HG03565 (cell line): ENCODE data around the gene FICD.

ENCODE experiments used
- ATAC-seq: cut with Tn5 transposase; IDR thresholded peaks from one replicate; pipeline ENCODE4 v1.9.1; 2021; ENCODE audit warnings: mild to moderate bottlenecking, moderate library complexity; ENCODE audit not compliant: unreplicated experiment

The FICD gene

GRCh38 chr12:108565146-108565545 is 50.1 kb downstream of the FICD start:
- ATAC-seq: no peak

- no peak for ATAC-seq
Observed at GRCh38 chr12:108565976-108566375, 50.9 kb downstream of the FICD start.

- no peak for ATAC-seq
Observed at GRCh38 chr12:108566452-108566851, 51.4 kb downstream of the FICD start.

- ATAC-seq: no peak
Observed at GRCh38 chr12:108567406-108568337, 52.6 kb downstream of the FICD start.

GRCh38 chr12:108568338-108569154 is 53.5 kb downstream of the FICD start:
- ATAC-seq: peak; percentile 66
